Measurements from ENCODE around the gene RIN3.

RIN3 gene

DNA sequence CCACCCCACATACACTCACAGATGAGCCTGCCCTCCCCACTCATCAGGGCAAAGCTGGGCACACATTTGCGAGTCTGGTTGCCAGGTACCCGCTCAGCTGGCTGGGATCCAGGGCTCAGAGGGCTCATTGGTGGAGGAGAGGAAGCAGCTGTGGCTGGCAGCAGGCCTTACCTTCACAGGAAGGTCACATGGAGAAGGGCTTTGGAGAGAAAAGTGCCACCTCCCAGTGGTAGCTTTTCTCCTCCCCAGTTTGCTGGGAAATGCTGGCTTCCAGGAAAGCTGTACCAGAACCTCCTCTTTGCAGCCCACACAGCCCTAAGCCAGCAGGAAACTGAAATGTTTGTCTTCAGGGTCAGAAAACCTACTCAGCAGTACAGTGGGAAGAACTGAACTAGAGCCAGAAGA lies 179.2 kb downstream of the RIN3 start:
- DNase-seq (ENCODE audit: low spot score) (peak; percentile 76), ATAC-seq (ENCODE audit: low read depth) (peak; percentile 20; the same call in 2 of the 3 replicates)
- H3K27ac ChIP-seq (ENCODE audit: poor library complexity, severe bottlenecking): no peak overlapping the region
- no peaks in the 10 kb centered on the region for H3K4me1 ChIP-seq (ENCODE audit: insufficient read depth, poor library complexity, severe bottlenecking)
- no peaks in the 10 kb centered on the region for H3K36me3 ChIP-seq (ENCODE audit: low read depth)
- H3K4me3 ChIP-seq (ENCODE audit: severe bottlenecking): no peak overlapping the region
- TF ChIP-seq, protein P1, sequence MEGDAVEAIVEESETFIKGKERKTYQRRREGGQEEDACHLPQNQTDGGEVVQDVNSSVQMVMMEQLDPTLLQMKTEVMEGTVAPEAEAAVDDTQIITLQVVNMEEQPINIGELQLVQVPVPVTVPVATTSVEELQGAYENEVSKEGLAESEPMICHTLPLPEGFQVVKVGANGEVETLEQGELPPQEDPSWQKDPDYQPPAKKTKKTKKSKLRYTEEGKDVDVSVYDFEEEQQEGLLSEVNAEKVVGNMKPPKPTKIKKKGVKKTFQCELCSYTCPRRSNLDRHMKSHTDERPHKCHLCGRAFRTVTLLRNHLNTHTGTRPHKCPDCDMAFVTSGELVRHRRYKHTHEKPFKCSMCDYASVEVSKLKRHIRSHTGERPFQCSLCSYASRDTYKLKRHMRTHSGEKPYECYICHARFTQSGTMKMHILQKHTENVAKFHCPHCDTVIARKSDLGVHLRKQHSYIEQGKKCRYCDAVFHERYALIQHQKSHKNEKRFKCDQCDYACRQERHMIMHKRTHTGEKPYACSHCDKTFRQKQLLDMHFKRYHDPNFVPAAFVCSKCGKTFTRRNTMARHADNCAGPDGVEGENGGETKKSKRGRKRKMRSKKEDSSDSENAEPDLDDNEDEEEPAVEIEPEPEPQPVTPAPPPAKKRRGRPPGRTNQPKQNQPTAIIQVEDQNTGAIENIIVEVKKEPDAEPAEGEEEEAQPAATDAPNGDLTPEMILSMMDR (IDR thresholded peaks at IDR 0.05; ENCODE audit: poor library complexity, severe bottlenecking): no peak
- H3K27me3 ChIP-seq (ENCODE audit: insufficient read depth, poor library complexity, severe bottlenecking): peaks cover under 1% of the 10 kb centered on the region
- no peaks in the 10 kb centered on the region for H3K9me3 ChIP-seq (ENCODE audit: severe bottlenecking)

DNA sequence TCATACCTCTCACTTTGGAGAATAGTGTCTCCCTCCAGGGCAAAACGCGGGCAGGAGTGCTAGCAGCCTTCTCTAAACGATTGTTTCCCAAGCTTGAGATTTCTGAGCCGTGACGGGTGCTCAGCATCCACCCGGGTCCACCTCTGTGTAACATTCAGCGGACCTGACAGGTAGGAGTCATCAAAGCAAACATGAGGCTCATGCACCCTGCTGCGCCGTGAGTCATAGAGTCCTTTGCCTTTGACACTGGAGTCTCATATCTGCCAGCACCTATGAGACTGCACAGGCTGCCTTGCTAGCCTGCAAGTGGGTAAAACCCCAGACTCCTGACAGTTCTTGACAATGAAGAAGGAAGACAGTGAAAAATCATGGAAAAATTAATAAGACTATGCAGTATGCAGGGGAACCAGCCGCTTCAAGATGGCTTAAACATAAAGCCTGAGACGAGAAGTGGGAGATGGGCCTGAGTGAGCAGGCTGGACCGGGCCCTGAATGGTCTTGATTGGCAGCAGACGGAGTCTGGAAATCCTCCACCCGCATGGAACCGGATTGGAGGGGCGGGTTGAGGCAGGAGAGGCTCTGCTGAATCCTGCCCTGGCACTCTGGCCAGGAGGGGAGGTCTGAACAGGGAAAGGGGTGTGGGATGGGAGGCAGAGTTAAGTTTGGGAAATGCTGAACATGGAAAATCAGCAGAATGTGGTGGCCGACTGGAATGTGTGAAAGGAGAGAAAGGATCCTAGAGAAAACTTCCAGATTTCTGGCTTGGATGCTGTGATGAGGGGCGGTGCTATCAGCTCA lies 180.6 kb downstream of the RIN3 start:
- Histone ChIP-seq H3K27me3 (ENCODE audit: insufficient read depth, poor library complexity, severe bottlenecking) (no peaks in the 10 kb centered on the region), H3K9me3 (ENCODE audit: severe bottlenecking) (no peaks in the 10 kb centered on the region), H3K27ac (ENCODE audit: poor library complexity, severe bottlenecking) (no peak overlapping the region), H3K36me3 (ENCODE audit: low read depth) (no peaks in the 10 kb centered on the region), H3K4me1 (ENCODE audit: insufficient read depth, poor library complexity, severe bottlenecking) (no peaks in the 10 kb centered on the region), H3K4me3 (ENCODE audit: severe bottlenecking) (no peak overlapping the region)
- TF ChIP-seq, protein P1 (IDR thresholded peaks at IDR 0.05; ENCODE audit: poor library complexity, severe bottlenecking): no peak
- DNase-seq (ENCODE audit: low spot score) (peak; percentile 61), ATAC-seq (ENCODE audit: low read depth) (peak; percentile 22; the same call in 1 of the 3 replicates)

- H3K36me3 ChIP-seq (ENCODE audit: low read depth): no peaks in the 10 kb centered on the region
- no peaks in the 10 kb centered on the region for H3K27me3 ChIP-seq (ENCODE audit: insufficient read depth, poor library complexity, severe bottlenecking)
- H3K4me3 ChIP-seq (ENCODE audit: severe bottlenecking): no peak overlapping the region
- no peaks in the 10 kb centered on the region for H3K4me1 ChIP-seq (ENCODE audit: insufficient read depth, poor library complexity, severe bottlenecking)
- DNase-seq (ENCODE audit: low spot score) (peak; percentile 61), ATAC-seq (ENCODE audit: low read depth) (no peak)
- TF ChIP-seq, protein P1 (IDR thresholded peaks at IDR 0.05; ENCODE audit: poor library complexity, severe bottlenecking): no peak
- no peak overlapping the region for H3K27ac ChIP-seq (ENCODE audit: poor library complexity, severe bottlenecking)
- H3K9me3 ChIP-seq (ENCODE audit: severe bottlenecking): no peaks in the 10 kb centered on the region
Measured at GRCh38 chr14:92694807-92695206, 181.2 kb downstream of the RIN3 start.

DNA sequence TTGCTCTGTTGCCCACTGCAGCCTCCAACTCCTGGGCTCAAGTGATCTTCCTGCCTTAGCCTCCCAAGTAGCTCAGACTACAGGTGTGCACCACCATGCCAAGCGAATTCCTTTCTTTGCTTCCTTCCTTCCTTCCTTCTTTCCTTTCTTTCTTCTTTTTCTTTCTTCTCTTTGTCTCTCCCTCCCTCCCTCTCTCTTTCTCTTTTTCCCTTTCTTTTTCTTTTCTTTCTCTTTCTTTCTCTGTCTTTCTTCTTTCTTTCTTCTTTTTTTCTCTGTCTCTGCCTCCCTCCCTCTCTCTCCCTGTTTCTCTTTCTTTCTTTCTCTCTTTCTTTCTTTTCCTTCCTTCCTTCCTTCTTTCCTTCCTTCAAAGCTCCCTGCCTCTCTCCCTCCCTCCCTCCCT lies 182.0 kb downstream of the RIN3 start:
- no peak overlapping the region for H3K4me3 ChIP-seq (ENCODE audit: severe bottlenecking)
- DNase-seq (ENCODE audit: low spot score) (no peak), ATAC-seq (ENCODE audit: low read depth) (no peak)
- no peaks in the 10 kb centered on the region for H3K9me3 ChIP-seq (ENCODE audit: severe bottlenecking)
- no peaks in the 10 kb centered on the region for H3K36me3 ChIP-seq (ENCODE audit: low read depth)
- TF ChIP-seq, protein P1 (IDR thresholded peaks at IDR 0.05; ENCODE audit: poor library complexity, severe bottlenecking): no peak
- no peaks in the 10 kb centered on the region for H3K4me1 ChIP-seq (ENCODE audit: insufficient read depth, poor library complexity, severe bottlenecking)
- no peaks in the 10 kb centered on the region for H3K27me3 ChIP-seq (ENCODE audit: insufficient read depth, poor library complexity, severe bottlenecking)
- no peak overlapping the region for H3K27ac ChIP-seq (ENCODE audit: poor library complexity, severe bottlenecking)

DNA sequence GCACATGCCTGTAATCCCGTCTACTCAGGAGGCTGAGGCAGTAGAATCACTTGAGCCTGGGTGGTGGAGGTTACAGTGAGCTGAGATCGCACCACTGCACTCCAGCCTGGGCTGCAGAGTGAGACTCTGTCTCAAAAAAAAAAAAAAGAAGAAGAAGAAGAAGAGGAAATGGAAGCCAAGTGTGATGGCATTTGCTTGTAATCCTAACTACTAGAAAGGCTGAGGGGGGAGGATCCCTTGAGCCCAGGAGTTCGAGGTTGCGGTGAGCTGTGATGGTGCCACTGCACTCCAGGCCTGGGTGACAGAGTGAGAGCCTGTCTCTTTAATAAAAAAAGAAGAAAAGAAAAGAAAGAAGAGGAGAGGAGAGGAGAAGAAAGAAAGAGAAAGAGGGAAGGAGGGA lies 182.8 kb downstream of the RIN3 start:
- TF ChIP-seq, protein P1 (IDR thresholded peaks at IDR 0.05; ENCODE audit: poor library complexity, severe bottlenecking): no peak

More for the DNA sequence above, 182.8 kb downstream of the RIN3 start:
- no peaks in the 10 kb centered on the region for H3K9me3 ChIP-seq (ENCODE audit: severe bottlenecking)
- ATAC-seq (ENCODE audit: low read depth): no peak
- H3K36me3 ChIP-seq (ENCODE audit: low read depth): no peaks in the 10 kb centered on the region
- no peak overlapping the region for H3K27ac ChIP-seq (ENCODE audit: poor library complexity, severe bottlenecking)
- no peak for DNase-seq (ENCODE audit: low spot score)
- H3K4me1 ChIP-seq (ENCODE audit: insufficient read depth, poor library complexity, severe bottlenecking): no peaks in the 10 kb centered on the region
- H3K4me3 ChIP-seq (ENCODE audit: severe bottlenecking): no peak overlapping the region
- no peaks in the 10 kb centered on the region for H3K27me3 ChIP-seq (ENCODE audit: insufficient read depth, poor library complexity, severe bottlenecking)

Measured in RWPE2 (cell line).